Measurements from ENCODE around the gene DRC7. TPM values are rescaled to one million over a fixed set of nuclear protein-coding genes. Genes with fewer than 3 reads are reported as not detected.

DRC7 gene
- polyA plus RNA-seq, 1 of the 3 experiments (the other 2 are of a cell fraction): 0.58 TPM

- no peak for TF ChIP-seq CTCF (IDR thresholded peaks at IDR 0.05)
- TF ChIP-seq FOXJ3 (CRISPR knock-in tag; IDR thresholded peaks at IDR 0.05): no peak
- TF ChIP-seq MAX (IDR thresholded peaks at IDR 0.05; ENCODE audit: low read depth): no peak
- no peak for TF ChIP-seq GABPA (IDR thresholded peaks at IDR 0.05; ENCODE audit: low read depth)
- TF ChIP-seq RCOR1 (IDR thresholded peaks at IDR 0.05; ENCODE audit: low read length): no peak
- no peak for TF ChIP-seq GATA2 (CRISPR knock-in tag; IDR thresholded peaks at IDR 0.05)
- TF ChIP-seq TCF12 (IDR thresholded peaks at IDR 0.05): no peak
- TF ChIP-seq POLR2AphosphoS5 (IDR thresholded peaks at IDR 0.05; ENCODE audit: low read depth, low read length): no peak
- no peak for TF ChIP-seq PBX3 (IDR thresholded peaks at IDR 0.05)
Measured at GRCh38 chr16:57697896-57698537, 3.4 kb downstream of the DRC7 start (continued).

GRCh38 chr16:57698812-57699405, 4.3 kb downstream of the DRC7 start:
- Histone ChIP-seq H3K27ac (ENCODE audit: low read depth in 2 of 2, low read length in 1 of 2) (no peak overlapping the region), H3K4me1 (ENCODE audit: control insufficient read depth in 1 of 2, insufficient read depth in 2 of 2, low read depth in 1 of 2, low read length in 1 of 2) (peaks cover 0 to 5% of the 10 kb centered on the region in 2 experiments; a peak in 1 of 4 replicates), H4K20me1 (ENCODE audit: insufficient read depth) (no peaks in the 10 kb centered on the region), H2AFZ (ENCODE audit: low read depth) (no peak overlapping the region), H3K36me3 (replicated peaks in 1 of 2; ENCODE audit: control insufficient read depth in 1 of 2, insufficient read depth in 2 of 2, low read length in 1 of 2) (no peaks in the 10 kb centered on the region), H3K4me3 (ENCODE audit: low read depth in 2 of 2, low read length in 1 of 2) (no peak overlapping the region), H3K9ac (no peak overlapping the region), H3K27me3 (ENCODE audit: insufficient read depth) (no peaks in the 10 kb centered on the region), H3F3A (replicated peaks; ENCODE audit: insufficient read depth) (no peaks in the 10 kb centered on the region), H3K9me2 (no peaks in the 10 kb centered on the region), H3K79me2 (ENCODE audit: insufficient read depth) (no peaks in the 10 kb centered on the region), H3K4me2 (no peak overlapping the region), H3K9me3 (no peaks in the 10 kb centered on the region)
- WGBS (ENCODE audit: low lambda C conversion rate): 72% methylated on average over 12 of the region's 16 CpGs
- POLR2A ChIA-PET: no interaction called here
- CTCF ChIA-PET: no interaction called here
- no peak for DNase-seq
- TF ChIP-seq NRF1 (IDR thresholded peaks at IDR 0.05; ENCODE audit: low read depth, low read length) (no peak), ELF1 (IDR thresholded peaks at IDR 0.05) (no peak), FOXM1 (IDR thresholded peaks at IDR 0.05; ENCODE audit: low read depth) (no peak), NFIC (IDR thresholded peaks at IDR 0.05; ENCODE audit: borderline replicate concordance) (no peak), CTCF (IDR thresholded peaks at IDR 0.05) (no peak), CHD2 (IDR thresholded peaks at IDR 0.05; ENCODE audit: low read length, partially characterized antibody) (no peak), GABPA (IDR thresholded peaks at IDR 0.05; ENCODE audit: low read depth) (no peak), MAX (IDR thresholded peaks at IDR 0.05; ENCODE audit: low read depth) (no peak), SIN3A (IDR thresholded peaks at IDR 0.05; ENCODE audit: borderline replicate concordance, low read depth, low read length) (no peak), JUND (IDR thresholded peaks at IDR 0.05) (no peak), SMC3 (IDR thresholded peaks at IDR 0.05; ENCODE audit: low read depth, low read length) (no peak), USF1 (IDR thresholded peaks at IDR 0.05; ENCODE audit: borderline replicate concordance, low read depth) (no peak), FOXJ3 (CRISPR knock-in tag; IDR thresholded peaks at IDR 0.05) (no peak), RCOR1 (IDR thresholded peaks at IDR 0.05; ENCODE audit: low read length) (no peak), PBX3 (IDR thresholded peaks at IDR 0.05) (no peak), USF2 (IDR thresholded peaks at IDR 0.05; ENCODE audit: borderline replicate concordance, low read depth, low read length) (no peak)
